Measurements from ENCODE around the gene AREG.

DNA sequence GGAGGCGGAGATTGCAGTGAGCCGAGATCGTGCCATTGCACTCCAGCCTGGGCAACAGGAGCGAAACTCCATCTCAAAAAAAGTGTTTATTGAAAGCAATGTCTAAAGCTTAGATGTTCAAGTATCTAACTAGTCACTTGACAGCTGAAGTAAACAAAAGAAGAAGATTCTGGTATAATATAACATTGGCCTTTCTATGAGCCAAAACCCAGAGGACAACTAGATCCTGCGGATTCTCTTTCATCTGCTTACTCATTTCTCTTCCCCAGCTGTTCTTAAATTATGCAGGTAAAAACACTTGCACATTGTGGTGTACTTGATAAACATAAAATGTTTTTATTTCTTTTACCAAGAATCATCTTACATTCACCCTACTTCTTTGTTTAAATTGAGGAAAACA, 24.1 kb upstream of the AREG start:
- TF ChIP-seq CTCF (IDR thresholded peaks at IDR 0.05) (no peak), POLR2A (IDR thresholded peaks at IDR 0.05) (no peak)
